HG03378 (cell line): ENCODE results near the gene ARHGAP19.

ENCODE experiments used
- ATAC-seq: cut with Tn5 transposase; IDR thresholded peaks from one replicate; pipeline ENCODE4 v1.9.1; 2021; ENCODE audit warnings: mild to moderate bottlenecking, moderate library complexity; ENCODE audit not compliant: unreplicated experiment

The ARHGAP19 gene

GRCh38 chr10:97235353-97235752 lies 57.1 kb downstream of the ARHGAP19 start:
- no peak for ATAC-seq

- no peak for ATAC-seq
Measured at GRCh38 chr10:97234400-97234799, 58.0 kb downstream of the ARHGAP19 start.

GRCh38 chr10:97230146-97230545 lies 62.3 kb downstream of the ARHGAP19 start:
- ATAC-seq: no peak

GRCh38 chr10:97229322-97230015 lies 63.0 kb downstream of the ARHGAP19 start:
- ATAC-seq: no peak

- ATAC-seq: no peak
Measured at GRCh38 chr10:97228775-97229157, 63.7 kb downstream of the ARHGAP19 start.

GRCh38 chr10:97228130-97228774 lies 64.2 kb downstream of the ARHGAP19 start:
- no peak for ATAC-seq

- no peak for ATAC-seq
Measured at GRCh38 chr10:97226398-97226797, 66.0 kb downstream of the ARHGAP19 start.

- ATAC-seq: no peak
Measured at GRCh38 chr10:97224483-97225435, 67.7 kb downstream of the ARHGAP19 start.

GRCh38 chr10:97222326-97222961 lies 70.0 kb downstream of the ARHGAP19 start:
- no peak for ATAC-seq

GRCh38 chr10:97220355-97220754 lies 72.1 kb downstream of the ARHGAP19 start:
- no peak for ATAC-seq

GRCh38 chr10:97217299-97217698 lies 75.1 kb downstream of the ARHGAP19 start:
- no peak for ATAC-seq

- no peak for ATAC-seq
Measured at GRCh38 chr10:97215619-97216260, 76.7 kb downstream of the ARHGAP19 start.

GRCh38 chr10:97213431-97213830 lies 79.0 kb downstream of the ARHGAP19 start:
- ATAC-seq: no peak

GRCh38 chr10:97211229-97211628 lies 81.2 kb downstream of the ARHGAP19 start:
- ATAC-seq: no peak

- no peak for ATAC-seq
Measured at GRCh38 chr10:97210543-97210960, 81.9 kb downstream of the ARHGAP19 start.

GRCh38 chr10:97207756-97208346 lies 84.6 kb downstream of the ARHGAP19 start:
- ATAC-seq: no peak

GRCh38 chr10:97207131-97207530 lies 85.3 kb downstream of the ARHGAP19 start:
- ATAC-seq: no peak

- ATAC-seq: no peak
Measured at GRCh38 chr10:97204826-97205679, 87.4 kb downstream of the ARHGAP19 start.

GRCh38 chr10:97203220-97203619 lies 89.2 kb downstream of the ARHGAP19 start:
- no peak for ATAC-seq
